Lung (tissue), 12 donors: ENCODE data around the gene GYG2. TPM values are rescaled to one million over a fixed set of nuclear protein-coding genes. Genes with fewer than 3 reads are reported as not detected.

Experiments used
- ATAC-seq: fragments of 200-7000 bp; cut with Tn5 transposase; one replicate; pipeline ENCODE4 v1.9.1; 2020; ENCODE audit warnings: moderate number of reproducible peaks; ENCODE audit not compliant: insufficient read depth, low FRiP score
- DNase-seq, 3 donors: peaks; one replicate each; pipeline ENCODE4 v3.0.0-alpha.2; 2013 to 2017
- H3K27ac ChIP-seq, 2 donors: one replicate each; pipeline ENCODE4 v1.5.1; 2013; ENCODE audit warnings: mild to moderate bottlenecking in 2 of 2, moderate library complexity in 2 of 2, control low read depth in 1 of 2, inconsistent platforms in 1 of 2, low read depth in 1 of 2, low read length in 1 of 2
- H3K27me3 ChIP-seq, 3 donors: one replicate each; pipeline ENCODE4 v1.5.1; 2013; ENCODE audit warnings: low read length in 2 of 3; ENCODE audit not compliant: control insufficient read depth in 3 of 3, insufficient read depth in 3 of 3
- H3K36me3 ChIP-seq, 4 donors: one replicate each; pipeline ENCODE4 v1.5.1; 2013; ENCODE audit warnings: low read length in 4 of 4, mild to moderate bottlenecking in 1 of 4, moderate library complexity in 1 of 4; ENCODE audit not compliant: control insufficient read depth in 4 of 4, insufficient read depth in 4 of 4
- H3K4me1 ChIP-seq, 5 donors: one replicate each; pipeline ENCODE4 v1.5.1; 2013; ENCODE audit warnings: low read length in 5 of 5, mild to moderate bottlenecking in 2 of 5, moderate library complexity in 1 of 5; ENCODE audit not compliant: control insufficient read depth in 5 of 5, insufficient read depth in 5 of 5
- H3K4me3 ChIP-seq: one replicate; pipeline ENCODE4 v1.5.1; 2013; ENCODE audit warnings: mild to moderate bottlenecking, control low read depth, moderate library complexity
- H3K9ac ChIP-seq, 2 donors: one replicate each; pipeline ENCODE4 v1.5.1; 2013; ENCODE audit warnings: low read length in 2 of 2, control low read depth in 1 of 2; ENCODE audit not compliant: insufficient read depth in 1 of 2
- H3K9me3 ChIP-seq, 4 donors: one replicate each; pipeline ENCODE4 v1.5.1; 2013; ENCODE audit warnings: low read length in 3 of 4, mild to moderate bottlenecking in 1 of 4, moderate library complexity in 1 of 4; ENCODE audit not compliant: control insufficient read depth in 4 of 4, insufficient read depth in 3 of 4
- CTCF ChIP-seq: IDR thresholded peaks from 2 replicates; pipeline ENCODE4 v1.5.1; 2012; ENCODE audit warnings: mild to moderate bottlenecking; ENCODE audit errors: control extremely low read depth, extremely low read depth
- WGBS, 2 donors: extraction: QIAGEN DNeasy Blood & Tissue Kit; methylation state at CpG; one replicate each; pipeline ENCODE4 v1.1.7; 2013; 5-methylcytosine and 5-hydroxymethylcytosine counted together
- polyA plus RNA-seq, 2 donors: library from polyadenylated mRNA; stranded (reverse); fragments of 200-250 nt; gene quantifications; one replicate each; pipeline ENCODE4 v1.2.1, GENCODE V29; 2013
- total RNA-seq, 2 donors: library from RNA; depleted of rRNA in 1 of 2; stranded (reverse); fragments of >200 nt in 1 of 2; gene quantifications; one replicate each; pipeline ENCODE4 v1.2.1, GENCODE V29; 2014 to 2021
- donor health status: control.
- donor health status: control.
- donor health status: Bipolar disorder and iron deficiency.
- donor health status: healthy.
- donor health status: DM: yes; HTN: yes; CAD: no.

The GYG2 gene
- total and polyA plus RNA-seq, 4 donors: 0.59 to 5.4 (median 2.7) TPM

GRCh38 chrX:2901367-2902036 lies 72.8 kb downstream of the GYG2 start:
- 90 to 93% methylated on average over 9 of the region's 9 CpGs for WGBS, 2 donors
- no peak for ATAC-seq
- Histone ChIP-seq H3K36me3 (peaks cover 0 to 4% (median 0%) of the 10 kb centered on the region in 4 donors), H3K4me1 (peaks cover 0 to 14% (median 3%) of the 10 kb centered on the region in 5 donors), H3K9me3 (peaks cover 0 to 16% (median 5%) of the 10 kb centered on the region in 4 donors), H3K4me3 (no peak overlapping the region), H3K27ac (no peak overlapping the region), H3K9ac (no peak overlapping the region), H3K27me3 (peaks cover 0 to 2% (median 0%) of the 10 kb centered on the region in 3 donors)
- DNase-seq: no peak
- no peak for TF ChIP-seq CTCF

- no peak for TF ChIP-seq CTCF
- Histone ChIP-seq H3K36me3 (peaks cover 2 to 9% (median 5%) of the 10 kb centered on the region in 4 donors), H3K27me3 (peaks cover 0 to 6% (median 0%) of the 10 kb centered on the region in 3 donors), H3K9ac (no peak overlapping the region), H3K4me1 (peaks cover 0 to 9% (median 3%) of the 10 kb centered on the region in 5 donors), H3K9me3 (peaks cover 0 to 16% (median 5%) of the 10 kb centered on the region in 4 donors), H3K4me3 (no peak overlapping the region), H3K27ac (no peak overlapping the region)
- no peak for DNase-seq
- 95 to 100% methylated on average over 1 of the region's 1 CpG for WGBS, 2 donors
- ATAC-seq: no peak
Measured at GRCh38 chrX:2902841-2903240, 74.1 kb downstream of the GYG2 start.

- no peak overlapping the region for H3K4me3 ChIP-seq
- TF ChIP-seq CTCF: no peak
- H3K4me1 ChIP-seq: peaks cover 0 to 4% (median 2%) of the 10 kb centered on the region in 5 donors
- DNase-seq: no peak
- no peak overlapping the region for H3K27ac ChIP-seq
- WGBS, 2 donors: 98 to 100% methylated on average over 2 of the region's 2 CpGs
- H3K27me3 ChIP-seq: peaks cover 0 to 6% (median 0%) of the 10 kb centered on the region in 3 donors
- peaks cover 0 to 16% (median 5%) of the 10 kb centered on the region in 4 donors for H3K9me3 ChIP-seq
- H3K9ac ChIP-seq: no peak overlapping the region
- no peak for ATAC-seq
- H3K36me3 ChIP-seq: peaks cover 2 to 9% (median 5%) of the 10 kb centered on the region in 4 donors
Measured at GRCh38 chrX:2903366-2903765, 74.6 kb downstream of the GYG2 start.

- Histone ChIP-seq H3K27me3 (peaks cover 0 to 9% (median 0%) of the 10 kb centered on the region in 3 donors), H3K9me3 (peaks cover 0 to 17% (median 4%) of the 10 kb centered on the region in 4 donors), H3K27ac (no peak overlapping the region), H3K9ac (no peak overlapping the region), H3K4me1 (no peaks in the 10 kb centered on the region), H3K36me3 (peaks cover 2 to 9% (median 6%) of the 10 kb centered on the region in 4 donors), H3K4me3 (no peak overlapping the region)
- no peak for TF ChIP-seq CTCF
- DNase-seq (no peak), ATAC-seq (no peak)
- 94 to 98% methylated on average over 27 of the region's 27 CpGs for WGBS, 2 donors
Measured at GRCh38 chrX:2907295-2907694, 78.6 kb downstream of the GYG2 start.
